Measurements from ENCODE around the gene TMEM215.

DNA sequence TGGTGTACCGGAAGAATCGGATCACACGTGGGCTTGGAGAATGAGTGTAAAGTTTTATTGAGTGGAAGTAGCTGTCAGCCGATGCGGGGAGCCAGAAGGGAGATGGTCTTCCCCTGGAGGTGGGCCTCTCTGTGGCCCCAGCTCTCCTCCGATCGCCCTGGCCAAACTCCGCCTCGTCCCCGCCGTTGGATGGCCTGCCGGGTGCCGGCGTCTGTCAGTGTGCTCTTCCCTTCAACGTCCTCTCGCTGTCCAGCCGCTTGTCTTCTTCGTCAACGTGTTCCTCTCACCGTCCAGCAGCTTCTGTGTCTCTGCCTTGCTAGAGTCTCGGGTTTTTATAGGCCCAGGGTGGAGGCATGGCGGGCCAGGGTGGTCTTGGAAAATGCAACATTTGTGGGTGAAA lies 27.6 kb upstream of the TMEM215 start:
- TF ChIP-seq CTCF (IDR thresholded peaks at IDR 0.05) (no peak), POLR2A (IDR thresholded peaks at IDR 0.05) (no peak)

Measured in prostate gland (tissue), 2 donors.